GM18520 (cell line): Measurements from ENCODE around the gene LYSET.
"Not testable (repeated sequence)": the region's sequence is repeated elsewhere in the genome, so short reads cannot be mapped to it uniquely, and the experiment has no call there.

Experiments used
- ATAC-seq: cut with Tn5 transposase; IDR thresholded peaks from one replicate; pipeline ENCODE4 v1.9.1; 2021; ENCODE audit not compliant: unreplicated experiment

The LYSET gene

DNA sequence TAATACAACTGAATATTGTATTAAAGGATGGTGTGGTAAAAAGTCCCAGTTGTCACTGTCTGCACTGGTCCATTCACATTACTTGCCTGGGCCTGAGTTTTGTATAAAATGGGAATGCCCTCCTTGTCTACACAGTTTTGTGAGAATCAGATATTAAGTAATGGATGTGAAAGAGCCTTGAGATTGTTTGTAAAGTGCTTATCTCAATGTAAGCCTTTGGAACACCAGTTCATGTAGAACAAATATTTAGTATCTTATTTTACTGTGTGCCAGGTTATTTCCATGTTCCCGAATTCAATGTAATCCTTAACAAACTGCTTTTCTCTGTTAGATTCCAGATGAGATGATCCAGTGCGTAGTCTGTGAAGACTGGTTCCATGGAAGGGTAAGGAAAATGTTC lies 29.5 kb downstream of the LYSET start:
- ATAC-seq = no peak

DNA sequence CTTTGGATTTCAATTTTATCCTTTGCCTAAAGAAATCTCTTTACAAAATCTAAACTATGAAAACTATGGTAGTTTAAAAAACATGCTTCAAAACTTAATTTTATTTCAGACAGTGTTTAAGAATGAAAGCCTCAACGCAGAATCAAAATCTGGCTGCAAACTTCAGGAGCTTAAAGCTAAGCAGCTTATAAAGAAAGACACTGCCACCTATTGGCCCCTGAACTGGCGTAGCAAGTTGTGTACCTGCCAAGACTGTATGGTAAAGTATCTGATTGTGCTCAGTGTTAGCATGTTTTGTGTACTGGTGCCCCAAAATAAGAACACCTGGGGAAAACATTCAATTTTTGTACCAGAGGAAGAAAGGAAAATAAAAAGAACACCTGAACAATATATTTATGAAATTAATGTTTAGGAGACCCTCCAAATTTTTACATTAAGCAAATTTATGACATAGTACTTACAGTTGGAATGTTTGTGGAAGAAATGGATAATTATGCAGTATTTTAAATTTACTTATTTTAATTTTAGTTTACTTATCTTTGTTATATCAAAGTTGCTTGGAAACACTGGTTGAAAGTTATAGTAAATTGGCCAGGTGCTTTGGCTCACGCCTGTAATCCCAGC lies 34.1 kb downstream of the LYSET start:
- peak; percentile 65 for ATAC-seq

DNA sequence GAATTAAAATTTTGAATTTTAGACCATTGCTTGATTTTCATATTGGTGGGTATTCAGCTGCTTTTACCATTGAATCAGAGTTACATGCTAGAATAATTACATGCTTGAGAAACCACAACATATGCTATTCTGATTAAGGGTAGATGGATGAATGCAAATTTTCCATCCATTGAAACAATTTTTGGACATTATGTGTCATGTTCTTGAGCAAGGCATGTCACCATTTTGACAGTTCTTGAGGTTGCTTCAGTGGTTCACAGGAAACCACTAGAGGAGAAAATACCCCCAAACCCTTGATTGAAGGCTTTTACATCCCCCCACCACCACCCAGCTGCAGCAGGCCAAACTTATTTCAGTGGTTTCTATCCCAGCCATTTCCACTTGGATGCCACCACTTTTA lies 35.4 kb downstream of the LYSET start:
- no peak for ATAC-seq

- no peak for ATAC-seq
Observed at GRCh38 chr14:93223565-93223964, 38.4 kb downstream of the LYSET start.

- no peak for ATAC-seq
Observed at GRCh38 chr14:93228550-93228949, 43.4 kb downstream of the LYSET start.

- no peak for ATAC-seq
Observed at GRCh38 chr14:93230539-93230938, 45.4 kb downstream of the LYSET start.

DNA sequence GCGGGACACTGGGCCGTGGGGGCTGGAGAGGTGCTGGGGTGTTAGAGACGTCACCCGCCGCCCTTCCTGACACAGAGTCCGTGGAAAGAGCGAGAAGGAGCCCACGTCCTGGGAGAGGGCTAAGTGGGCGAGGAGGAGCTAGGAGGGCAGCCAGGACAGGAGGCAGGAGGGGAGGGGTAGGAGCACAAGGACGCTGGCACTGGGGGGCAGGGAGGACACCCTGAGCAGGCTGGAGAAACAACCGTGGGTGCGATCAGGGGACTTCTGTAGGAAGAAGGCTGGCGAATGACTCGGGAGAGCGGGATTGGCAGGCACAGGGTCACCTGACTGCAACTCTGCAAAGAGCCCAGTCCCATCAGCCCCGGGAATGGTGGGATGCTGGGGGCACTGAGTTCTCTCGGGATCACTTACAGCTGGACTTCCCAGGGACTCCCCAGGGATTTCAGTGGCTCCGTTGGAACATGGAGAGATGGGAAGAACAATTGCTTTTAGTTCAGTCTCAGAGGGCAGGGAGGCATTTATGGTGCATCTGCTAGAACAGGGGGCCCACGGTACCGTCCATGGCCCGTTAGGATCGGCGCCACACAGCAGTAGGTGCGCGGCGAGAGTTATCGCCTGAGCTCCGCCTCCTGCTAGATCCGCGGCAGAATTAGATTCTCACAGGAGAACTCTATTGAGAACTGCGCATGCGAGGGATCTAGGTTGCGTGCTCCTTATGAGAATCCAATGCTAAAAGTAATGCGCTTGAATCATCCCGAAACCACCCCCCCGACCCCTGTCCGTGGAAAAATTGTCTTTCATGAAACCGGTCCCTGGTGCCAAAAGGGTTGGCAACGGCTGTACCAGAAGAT lies 46.2 kb downstream of the LYSET start:
- ATAC-seq = no peak

DNA sequence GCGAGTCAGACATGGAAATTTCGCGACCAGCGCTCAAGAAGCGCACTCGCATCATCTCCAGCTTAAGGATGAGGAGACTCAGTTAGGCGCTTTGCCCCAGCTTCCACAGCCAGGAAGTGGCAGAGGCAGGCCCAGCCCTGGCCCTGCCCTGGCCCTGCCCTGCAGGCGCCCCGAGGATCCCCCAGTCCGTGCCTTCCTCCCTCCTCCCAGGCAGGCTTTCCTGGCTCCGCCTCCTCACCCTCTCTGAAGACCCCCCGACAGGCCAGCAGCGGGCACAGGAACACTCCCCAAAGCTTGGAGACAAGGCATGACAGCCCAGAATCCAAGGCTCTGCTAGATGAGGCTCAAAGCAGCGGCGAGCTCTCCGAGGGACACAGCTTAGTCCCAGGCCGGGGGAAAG lies 47.0 kb downstream of the LYSET start:
- ATAC-seq = no peak

DNA sequence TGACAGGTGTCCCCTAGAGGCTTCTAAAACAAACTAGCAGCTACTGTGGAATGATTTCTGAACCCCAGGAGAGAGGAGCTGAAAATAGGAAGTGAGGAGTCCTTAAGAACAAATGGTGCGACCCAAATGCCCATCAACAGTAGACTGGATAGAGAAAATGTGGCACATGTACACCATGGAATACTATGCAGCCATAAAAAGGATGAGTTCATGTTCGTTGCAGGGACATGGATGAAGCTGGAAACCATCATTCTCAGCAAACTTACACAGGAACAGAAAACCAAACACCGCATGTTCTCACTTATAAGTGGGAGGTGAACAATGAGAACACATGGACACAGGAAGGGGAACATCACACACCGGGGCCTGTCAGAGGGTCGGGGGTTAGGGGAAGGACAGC lies 48.0 kb downstream of the LYSET start:
- not testable (repeated sequence) for ATAC-seq

- no peak for ATAC-seq
Observed at GRCh38 chr14:93234798-93235197, 49.7 kb downstream of the LYSET start.
